Neural cell (in vitro differentiated cells): ENCODE results near the gene PGAP3.

Source experiments
- CTCF ChIP-seq: fragments of 450-650 bp; IDR thresholded peaks from 2 replicates; pipeline ENCODE4 v1.5.1; 2014; ENCODE audit warnings: antibody characterized with exemption, mild to moderate bottlenecking, moderate library complexity; ENCODE audit not compliant: poor library complexity, severe bottlenecking
- EP300 ChIP-seq: fragments of 450-650 bp; conservative IDR thresholded peaks from 2 replicates; pipeline ENCODE4 v1.6.1; 2014; ENCODE audit warnings: antibody characterized with exemption, mild to moderate bottlenecking, moderate library complexity; ENCODE audit not compliant: poor library complexity, severe bottlenecking
- EZH2 ChIP-seq: fragments of 200-600, 300-800 bp; shearing (Covaris generic), sonication (generic); IDR thresholded peaks from 2 replicates; pipeline ENCODE4 v1.6.1; 2014; ENCODE audit warnings: antibody characterized with exemption, low read length, borderline replicate concordance, mild to moderate bottlenecking; ENCODE audit not compliant: insufficient read depth, poor library complexity, severe bottlenecking
- MXI1 ChIP-seq: fragments of 450-650 bp; conservative IDR thresholded peaks from 2 replicates; pipeline ENCODE4 v1.6.1; 2014; ENCODE audit warnings: antibody characterized with exemption, mild to moderate bottlenecking; ENCODE audit not compliant: poor library complexity, severe bottlenecking
- POLR2AphosphoS5 ChIP-seq: IDR thresholded peaks from 2 replicates; pipeline ENCODE4 v1.6.1; 2012
- RAD21 ChIP-seq: fragments of 450-650 bp; conservative IDR thresholded peaks from 2 replicates; pipeline ENCODE4 v1.6.1; 2014; ENCODE audit warnings: antibody characterized with exemption, mild to moderate bottlenecking, moderate library complexity
- REST ChIP-seq: IDR thresholded peaks from 2 replicates; pipeline ENCODE4 v1.6.1; 2012; ENCODE audit warnings: borderline replicate concordance
- SMC3 ChIP-seq: fragments of 450-650 bp; conservative IDR thresholded peaks from 2 replicates; pipeline ENCODE4 v1.6.1; 2014; ENCODE audit warnings: antibody characterized with exemption, mild to moderate bottlenecking, moderate library complexity; ENCODE audit not compliant: poor library complexity
- TAF1 ChIP-seq: IDR thresholded peaks from 2 replicates; pipeline ENCODE4 v1.6.1; 2012; ENCODE audit warnings: low read depth

- no peak for TF ChIP-seq CTCF
- TF ChIP-seq MXI1: no peak
- no peak for TF ChIP-seq REST
- TF ChIP-seq POLR2AphosphoS5: no peak
- TF ChIP-seq EZH2: no peak
- TF ChIP-seq RAD21: no peak
- no peak for TF ChIP-seq EP300
- TF ChIP-seq SMC3: no peak
- no peak for TF ChIP-seq TAF1
These were observed 10.8 kb downstream of the PGAP3 start for GRCh38 chr17:39677072-39677471.
